Endothelial cell of umbilical vein (primary cell): ENCODE data around the gene FBLN7. TPM values are rescaled to one million over a fixed set of nuclear protein-coding genes. Genes with fewer than 3 reads are reported as not detected.

Source experiments
- BruUV-seq: library from RNA; stranded (reverse); fragments of 400-500 nt; replicated peaks from 2 replicates; lab custom pipeline; 2021; lab: Mats Ljungman, UMichigan
- CTCF ChIA-PET: fragments of 300-600, 350-600 bp; sonication (Branson Sonifier 250); formaldehyde crosslinking; loops from one replicate; lab custom pipeline; 2021; ENCODE audit warnings: antibody characterized with exemption, inconsistent platforms; lab: Charles Lee
- POLR2A ChIA-PET: fragments of 300-600, 350-600 bp; sonication (Branson Sonifier 250); formaldehyde crosslinking; loops from one replicate; lab custom pipeline; 2021; ENCODE audit warnings: antibody characterized with exemption, inconsistent platforms; lab: Charles Lee
- DNase-seq: peaks from one replicate; pipeline ENCODE4 v3.0.0-alpha.2; 2011; ENCODE audit warnings: low read depth, low spot score
- FAIRE-seq: peaks from 2 replicates; lab custom pipeline; 2011; peaks lifted over from hg19 to GRCh38; lab: Jason Lieb, UNC
- H2AFZ ChIP-seq: 2 replicates; pipeline ENCODE4 v1.6.0; 2012; ENCODE audit warnings: low read depth, low read length, control low read depth, inconsistent platforms
- H3K27ac ChIP-seq: 2 replicates; pipeline ENCODE4 v1.5.1; 2011; ENCODE audit warnings: low read depth, mild to moderate bottlenecking, control low read depth, low read length, moderate library complexity; ENCODE audit not compliant: insufficient read depth
- H3K27me3 ChIP-seq, 2 experiments: 2 replicates each; pipeline versions ENCODE4 v1.6.0 to v1.6.1; 2011; ENCODE audit warnings: low read length in 2 of 2, mixed read lengths in 1 of 2; ENCODE audit not compliant: control insufficient read depth in 2 of 2, insufficient read depth in 2 of 2
- H3K36me3 ChIP-seq, 2 experiments: 2 replicates in 1 of 2; 3 replicates in 1 of 2; pipeline ENCODE4 v1.5.1; 2011; ENCODE audit warnings: low read length in 2 of 2, mild to moderate bottlenecking in 1 of 2, moderate library complexity in 1 of 2; ENCODE audit not compliant: control insufficient read depth in 2 of 2, insufficient read depth in 2 of 2; ENCODE audit errors: extremely low read depth in 1 of 2
- H3K4me1 ChIP-seq: 3 replicates; pipeline ENCODE4 v1.5.1; 2011; ENCODE audit warnings: mild to moderate bottlenecking, low read length; ENCODE audit not compliant: control insufficient read depth, insufficient read depth; ENCODE audit errors: extremely low read depth
- H3K4me2 ChIP-seq: 2 replicates; pipeline ENCODE4 v1.6.1; 2011; ENCODE audit warnings: low read length, control low read depth, mixed read lengths; ENCODE audit not compliant: insufficient read depth
- H3K4me3 ChIP-seq, 3 experiments: fragments of 200-600 bp in 1 of 3; sonication (generic), shearing (Covaris generic) in 1 of 3; replicated peaks in 1 of 3; 2 replicates each; pipeline ENCODE4 v1.5.1; 2011 to 2016; ENCODE audit warnings: control low read depth in 3 of 3, low read length in 3 of 3, mild to moderate bottlenecking in 2 of 3, inconsistent platforms in 1 of 3, low read depth in 1 of 3, moderate library complexity in 1 of 3; ENCODE audit not compliant: insufficient read depth in 1 of 3
- H3K79me2 ChIP-seq: 2 replicates; pipeline ENCODE4 v1.6.0; 2012; ENCODE audit warnings: low read length, inconsistent platforms; ENCODE audit not compliant: control insufficient read depth, insufficient read depth
- H3K9ac ChIP-seq: replicated peaks from 2 replicates; pipeline ENCODE3; 2011; ENCODE audit warnings: low read length, control low read depth; ENCODE audit not compliant: insufficient read depth; ENCODE audit errors: extremely low read depth
- H3K9me1 ChIP-seq: replicated peaks from 3 replicates; pipeline ENCODE4 v1.6.0; 2011; ENCODE audit warnings: mild to moderate bottlenecking, low read length; ENCODE audit not compliant: control insufficient read depth, insufficient read depth; ENCODE audit errors: extremely low read depth
- H3K9me3 ChIP-seq: replicated peaks from 2 replicates; pipeline ENCODE4 v1.5.1; 2012; ENCODE audit warnings: low read length, inconsistent platforms; ENCODE audit not compliant: control insufficient read depth, insufficient read depth
- H4K20me1 ChIP-seq: replicated peaks from 2 replicates; pipeline ENCODE3; 2011; ENCODE audit warnings: mild to moderate bottlenecking, low read length; ENCODE audit not compliant: control insufficient read depth, insufficient read depth; ENCODE audit errors: extremely low read depth
- CTCF ChIP-seq, 2 donors: IDR thresholded peaks; 1 replicate in 1 of 2; 2 replicates in 1 of 2; pipeline ENCODE4 v1.5.1; 2011; ENCODE audit warnings: low read length in 2 of 2, mild to moderate bottlenecking in 2 of 2, moderate library complexity in 2 of 2, control low read depth in 1 of 2, inconsistent platforms in 1 of 2, low read depth in 1 of 2; ENCODE audit not compliant: insufficient read depth in 1 of 2; ENCODE audit errors: extremely low read depth in 1 of 2
- EZH2 ChIP-seq: IDR thresholded peaks from 2 replicates; pipeline ENCODE4 v1.6.1; 2012; ENCODE audit warnings: borderline replicate concordance, low read depth, mild to moderate bottlenecking, moderate library complexity, low read length, inconsistent platforms; ENCODE audit not compliant: severe bottlenecking
- FOS ChIP-seq: IDR thresholded peaks from 2 replicates; pipeline ENCODE4 v1.6.1; 2011; ENCODE audit warnings: mild to moderate bottlenecking, low read length, moderate library complexity, borderline replicate concordance; ENCODE audit not compliant: insufficient read depth
- GATA2 ChIP-seq: IDR thresholded peaks from 2 replicates; pipeline ENCODE4 v1.7.0; 2011; ENCODE audit warnings: low read depth, mild to moderate bottlenecking, moderate library complexity, mixed read lengths, low read length; ENCODE audit not compliant: insufficient read length, insufficient read depth
- JUN ChIP-seq: IDR thresholded peaks from 2 replicates; pipeline ENCODE4 v1.6.1; 2011; ENCODE audit warnings: borderline replicate concordance, low read depth; ENCODE audit not compliant: insufficient read length, insufficient read depth
- MAX ChIP-seq: IDR thresholded peaks from 2 replicates; pipeline ENCODE4 v1.6.1; 2011; ENCODE audit not compliant: insufficient read depth, insufficient read length
- MYC ChIP-seq: IDR thresholded peaks from one replicate; pipeline ENCODE4 v1.6.1; 2011; ENCODE audit warnings: mild to moderate bottlenecking, low read depth, low read length
- POLR2A ChIP-seq: IDR thresholded peaks from 2 replicates; pipeline ENCODE4 v1.6.1; 2012; ENCODE audit warnings: low read depth, mild to moderate bottlenecking, control low read depth, low read length
- POLR2AphosphoS5 ChIP-seq: IDR thresholded peaks from 2 replicates; pipeline ENCODE4 v1.6.1; 2012; ENCODE audit warnings: low read depth, mild to moderate bottlenecking, control low read depth, low read length, moderate library complexity; ENCODE audit not compliant: insufficient read depth
- dilution Hi-C: fragments of 300-500 bp; cut with MboI; formaldehyde crosslinking; loops from one replicate; pipeline ENCODE4 v1.15.0; 2019; ENCODE audit warnings: low sequenced_read_pairs; ENCODE audit not compliant: extremely low pct_ligation_motif_present
- intact Hi-C: fragments of 100-400 bp; cut with micrococcal nuclease; formaldehyde crosslinking; loops from one replicate; pipeline ENCODE4 v1.10.0; 2022
- polyA plus RNA-seq, 4 experiments: library from polyadenylated mRNA; depleted of rRNA in 3 of 4; stranded (reverse) in 3 of 4; unstranded in 1 of 4; fragments of >200 nt; gene quantifications; 2 replicates each; pipeline versions ENCODE4 v1.2.1 to v1.2.3, GENCODE V29; 2011 to 2012; ENCODE audit warnings: missing spikeins in 1 of 4
- total RNA-seq: library from RNA; stranded (reverse); gene quantifications from 2 replicates; pipeline ENCODE4 v1.2.3, GENCODE V29; 2021

The FBLN7 gene
- total and polyA plus RNA-seq, 2 donors (not counting 3 experiments of a cell fraction or from before 2014, with no cell fraction given): 3.1 to 3.3 TPM

- FAIRE-seq (no peak), DNase-seq (no peak)
- no peaks in the 10 kb centered on the region for H3K9me1 ChIP-seq
- dilution Hi-C loops (no loop called here), intact Hi-C loops (no loop called here)
- H3K9me3 ChIP-seq: no peaks in the 10 kb centered on the region
- peaks cover 11% of the 10 kb centered on the region for H3K4me1 ChIP-seq
- H3K4me3 ChIP-seq: no peak overlapping the region
- H3K27me3 ChIP-seq: no peaks in the 10 kb centered on the region
- no peak overlapping the region for H3K27ac ChIP-seq
- H3K79me2 ChIP-seq: no peaks in the 10 kb centered on the region
- H3K9ac ChIP-seq: no peak overlapping the region
- CTCF ChIA-PET: no interaction called here
- H2AFZ ChIP-seq: no peak overlapping the region
- no peak overlapping the region for H3K4me2 ChIP-seq
- TF ChIP-seq MYC (no peak), FOS (no peak), POLR2A (no peak), GATA2 (no peak), POLR2AphosphoS5 (no peak)
- no peaks in the 10 kb centered on the region for H3K36me3 ChIP-seq
- H4K20me1 ChIP-seq: no peaks in the 10 kb centered on the region
- BruUV-seq: no TSS peak
- POLR2A ChIA-PET: no interaction called here
Observed at GRCh38 chr2:112157472-112157871, 19.3 kb downstream of the FBLN7 start.

- no peak overlapping the region for H2AFZ ChIP-seq
- CTCF ChIA-PET: no interaction called here
- POLR2A ChIA-PET: no interaction called here
Observed at GRCh38 chr2:112159454-112159921, 21.3 kb downstream of the FBLN7 start.

More at GRCh38 chr2:112159454-112159921, 21.3 kb downstream of the FBLN7 start:
- H3K9me3 ChIP-seq: no peaks in the 10 kb centered on the region
- TF ChIP-seq CTCF (IDR thresholded peaks at IDR 0.05; ENCODE audit: extremely low read depth in 1 of 2, insufficient read depth in 1 of 2, low read depth in 1 of 2, low read length in 2 of 2) (no peak), EZH2 (no peak), MYC (no peak), MAX (no peak), POLR2AphosphoS5 (no peak), JUN (no peak), POLR2A (no peak), GATA2 (no peak)
- H3K4me2 ChIP-seq: no peak overlapping the region
- no peaks in the 10 kb centered on the region for H3K27me3 ChIP-seq
- peaks cover 11% of the 10 kb centered on the region for H3K4me1 ChIP-seq
- no peak overlapping the region for H3K27ac ChIP-seq
- no peak overlapping the region for H3K9ac ChIP-seq
- DNase-seq (no peak), FAIRE-seq (no peak)
- dilution Hi-C loops (no loop called here), intact Hi-C loops (no loop called here)
- H3K36me3 ChIP-seq: no peaks in the 10 kb centered on the region
- no TSS peak for BruUV-seq
- H3K9me1 ChIP-seq: no peaks in the 10 kb centered on the region
- H3K79me2 ChIP-seq: no peaks in the 10 kb centered on the region
- no peaks in the 10 kb centered on the region for H4K20me1 ChIP-seq
- no peak overlapping the region for H3K4me3 ChIP-seq
